HL-60 (cell line): ENCODE measurements around the gene PTX4.

Source experiments
- DNase-seq, 2 experiments: peaks; one replicate each; pipeline ENCODE4 v3.0.0-alpha.2; 2010 to 2020; ENCODE audit warnings: low read depth in 1 of 2, low spot score in 1 of 2
- H3K27ac ChIP-seq: fragments of 250-450 bp; sonication (Bioruptor Pico); replicated peaks from 2 replicates; pipeline ENCODE4 v1.5.1; 2020; ENCODE audit warnings: mild to moderate bottlenecking, moderate library complexity
- H3K27me3 ChIP-seq: fragments of 250-450 bp; sonication (Bioruptor Pico); 2 replicates; pipeline ENCODE4 v1.5.1; 2021; ENCODE audit warnings: mild to moderate bottlenecking, moderate library complexity; ENCODE audit not compliant: insufficient read depth, poor library complexity, severe bottlenecking
- H3K4me3 ChIP-seq: replicated peaks from 2 replicates; pipeline ENCODE4 v1.5.1; 2011; ENCODE audit warnings: mild to moderate bottlenecking, control low read depth, low read length; ENCODE audit not compliant: insufficient read depth
- GABPA ChIP-seq: IDR thresholded peaks from 2 replicates; pipeline ENCODE4 v1.6.1; 2012; ENCODE audit warnings: low read depth
- POLR2AphosphoS5 ChIP-seq: IDR thresholded peaks from 2 replicates; pipeline ENCODE4 v1.6.1; 2012; ENCODE audit warnings: low read depth
- SPI1 ChIP-seq: IDR thresholded peaks from 2 replicates; pipeline ENCODE4 v1.6.1; 2012; ENCODE audit warnings: low read depth, mild to moderate bottlenecking, borderline replicate concordance
- TF ChIP-seq, protein P1 (sequence below): IDR thresholded peaks from one replicate; pipeline ENCODE4 v1.5.1; 2011; ENCODE audit warnings: low read length, control low read depth, inconsistent platforms; ENCODE audit not compliant: insufficient read depth
- TF ChIP-seq, protein P2 (sequence below): IDR thresholded peaks from 2 replicates; pipeline ENCODE4 v1.6.1; 2012; ENCODE audit warnings: low read depth; ENCODE audit not compliant: insufficient replicate concordance

Gene PTX4

DNA sequence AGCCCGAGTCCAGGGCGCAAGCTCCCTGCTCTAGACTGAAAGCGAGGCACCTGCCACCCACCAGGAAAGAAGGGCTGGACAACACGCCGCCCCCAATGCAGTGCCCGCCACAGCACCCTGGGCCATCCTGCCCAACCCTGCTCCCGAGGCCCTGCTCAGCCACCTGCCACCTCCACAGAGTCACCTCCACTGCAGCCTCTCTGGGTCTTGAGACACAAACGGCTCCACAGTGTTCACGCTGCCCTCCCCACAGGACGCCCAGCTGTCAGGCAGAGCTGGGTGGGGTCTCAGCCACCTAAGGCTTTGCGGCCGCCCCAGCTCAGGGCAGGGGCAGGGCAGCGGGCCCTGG, 23.2 kb downstream of the PTX4 start:
- no peak for DNase-seq
- Histone ChIP-seq H3K27ac (no peak overlapping the region), H3K27me3 (no peaks in the 10 kb centered on the region), H3K4me3 (no peak overlapping the region)
- TF ChIP-seq GABPA = no peak
- no peak for TF ChIP-seq POLR2AphosphoS5
- TF ChIP-seq, protein P1, sequence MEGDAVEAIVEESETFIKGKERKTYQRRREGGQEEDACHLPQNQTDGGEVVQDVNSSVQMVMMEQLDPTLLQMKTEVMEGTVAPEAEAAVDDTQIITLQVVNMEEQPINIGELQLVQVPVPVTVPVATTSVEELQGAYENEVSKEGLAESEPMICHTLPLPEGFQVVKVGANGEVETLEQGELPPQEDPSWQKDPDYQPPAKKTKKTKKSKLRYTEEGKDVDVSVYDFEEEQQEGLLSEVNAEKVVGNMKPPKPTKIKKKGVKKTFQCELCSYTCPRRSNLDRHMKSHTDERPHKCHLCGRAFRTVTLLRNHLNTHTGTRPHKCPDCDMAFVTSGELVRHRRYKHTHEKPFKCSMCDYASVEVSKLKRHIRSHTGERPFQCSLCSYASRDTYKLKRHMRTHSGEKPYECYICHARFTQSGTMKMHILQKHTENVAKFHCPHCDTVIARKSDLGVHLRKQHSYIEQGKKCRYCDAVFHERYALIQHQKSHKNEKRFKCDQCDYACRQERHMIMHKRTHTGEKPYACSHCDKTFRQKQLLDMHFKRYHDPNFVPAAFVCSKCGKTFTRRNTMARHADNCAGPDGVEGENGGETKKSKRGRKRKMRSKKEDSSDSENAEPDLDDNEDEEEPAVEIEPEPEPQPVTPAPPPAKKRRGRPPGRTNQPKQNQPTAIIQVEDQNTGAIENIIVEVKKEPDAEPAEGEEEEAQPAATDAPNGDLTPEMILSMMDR = no peak
- no peak for TF ChIP-seq SPI1
- TF ChIP-seq, protein P2, sequence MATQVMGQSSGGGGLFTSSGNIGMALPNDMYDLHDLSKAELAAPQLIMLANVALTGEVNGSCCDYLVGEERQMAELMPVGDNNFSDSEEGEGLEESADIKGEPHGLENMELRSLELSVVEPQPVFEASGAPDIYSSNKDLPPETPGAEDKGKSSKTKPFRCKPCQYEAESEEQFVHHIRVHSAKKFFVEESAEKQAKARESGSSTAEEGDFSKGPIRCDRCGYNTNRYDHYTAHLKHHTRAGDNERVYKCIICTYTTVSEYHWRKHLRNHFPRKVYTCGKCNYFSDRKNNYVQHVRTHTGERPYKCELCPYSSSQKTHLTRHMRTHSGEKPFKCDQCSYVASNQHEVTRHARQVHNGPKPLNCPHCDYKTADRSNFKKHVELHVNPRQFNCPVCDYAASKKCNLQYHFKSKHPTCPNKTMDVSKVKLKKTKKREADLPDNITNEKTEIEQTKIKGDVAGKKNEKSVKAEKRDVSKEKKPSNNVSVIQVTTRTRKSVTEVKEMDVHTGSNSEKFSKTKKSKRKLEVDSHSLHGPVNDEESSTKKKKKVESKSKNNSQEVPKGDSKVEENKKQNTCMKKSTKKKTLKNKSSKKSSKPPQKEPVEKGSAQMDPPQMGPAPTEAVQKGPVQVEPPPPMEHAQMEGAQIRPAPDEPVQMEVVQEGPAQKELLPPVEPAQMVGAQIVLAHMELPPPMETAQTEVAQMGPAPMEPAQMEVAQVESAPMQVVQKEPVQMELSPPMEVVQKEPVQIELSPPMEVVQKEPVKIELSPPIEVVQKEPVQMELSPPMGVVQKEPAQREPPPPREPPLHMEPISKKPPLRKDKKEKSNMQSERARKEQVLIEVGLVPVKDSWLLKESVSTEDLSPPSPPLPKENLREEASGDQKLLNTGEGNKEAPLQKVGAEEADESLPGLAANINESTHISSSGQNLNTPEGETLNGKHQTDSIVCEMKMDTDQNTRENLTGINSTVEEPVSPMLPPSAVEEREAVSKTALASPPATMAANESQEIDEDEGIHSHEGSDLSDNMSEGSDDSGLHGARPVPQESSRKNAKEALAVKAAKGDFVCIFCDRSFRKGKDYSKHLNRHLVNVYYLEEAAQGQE = no peak

DNA sequence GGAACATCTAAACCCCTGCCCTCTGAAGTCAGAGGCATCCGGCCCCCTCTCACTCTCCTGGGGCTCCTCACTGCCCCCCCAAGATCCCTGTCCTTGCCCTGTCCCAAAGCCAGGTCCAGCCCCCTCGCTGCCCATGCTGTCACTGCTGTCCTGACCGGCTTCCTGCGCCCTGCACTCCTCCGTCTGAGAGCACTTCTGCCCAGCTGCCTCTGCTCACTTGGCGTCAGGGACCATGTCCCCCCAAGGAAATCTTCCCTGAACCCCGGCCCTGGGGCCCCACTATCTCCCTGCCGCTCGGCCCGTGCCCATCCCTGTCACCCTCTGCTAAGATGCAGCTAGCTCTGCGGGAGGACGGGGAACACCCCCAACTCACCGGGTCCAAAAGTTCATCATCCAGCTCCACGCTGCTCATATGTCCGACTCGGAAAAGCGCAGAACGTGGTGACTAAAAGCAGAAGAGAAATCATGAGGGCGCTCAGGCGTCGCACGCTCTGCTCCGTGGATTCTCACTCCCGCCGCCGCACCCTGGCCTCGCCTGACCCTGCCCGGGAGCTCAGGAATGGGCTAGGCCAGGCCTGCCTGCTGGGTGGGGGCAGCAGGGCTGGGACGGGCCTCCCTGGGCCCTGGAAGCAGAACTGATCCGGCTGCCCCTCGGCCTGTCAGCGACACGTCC, 23.7 kb downstream of the PTX4 start:
- DNase-seq = no peak
- no peak for TF ChIP-seq POLR2AphosphoS5
- TF ChIP-seq, protein P2 = no peak
- TF ChIP-seq SPI1 = no peak
- TF ChIP-seq, protein P1 = no peak
- TF ChIP-seq GABPA = no peak
- no peak overlapping the region for H3K4me3 ChIP-seq
- no peaks in the 10 kb centered on the region for H3K27me3 ChIP-seq
- H3K27ac ChIP-seq = no peak overlapping the region

DNA sequence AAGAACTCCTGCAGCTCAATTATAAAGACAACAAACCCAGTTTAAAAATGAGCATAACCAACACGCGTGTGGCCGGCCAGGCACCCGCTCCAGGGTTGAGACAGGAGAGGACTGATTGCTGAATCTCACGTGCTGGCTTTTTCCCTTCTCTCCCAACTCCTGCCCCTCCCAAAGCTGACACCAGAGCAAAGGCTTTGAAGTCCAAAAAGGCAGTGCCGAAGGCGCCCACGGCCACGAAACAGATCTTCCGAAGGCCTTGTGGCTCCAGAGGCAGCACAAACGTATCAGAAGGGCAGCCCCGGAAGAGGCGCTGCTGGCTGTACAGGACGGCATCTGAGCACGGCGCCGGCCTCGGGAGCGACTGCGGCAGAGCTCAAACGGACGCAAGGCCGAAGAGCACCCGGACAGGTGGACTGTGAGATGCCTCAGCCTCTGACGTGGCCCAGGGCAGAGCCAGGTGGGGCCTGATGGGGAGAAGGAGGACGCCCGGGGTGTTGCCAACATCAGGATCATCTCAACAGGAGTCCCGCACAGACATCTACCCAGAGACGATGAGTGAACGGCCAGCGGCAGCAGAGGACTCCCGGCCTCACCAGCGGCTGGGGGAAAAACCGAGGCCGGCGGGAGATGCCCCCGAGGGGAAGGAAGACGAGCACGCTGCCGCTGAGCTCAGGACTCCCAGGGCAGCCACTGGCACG, 24.4 kb downstream of the PTX4 start:
- Histone ChIP-seq H3K4me3 (no peak overlapping the region), H3K27ac (no peak overlapping the region), H3K27me3 (no peaks in the 10 kb centered on the region)
- DNase-seq = no peak
- TF ChIP-seq GABPA = no peak
- TF ChIP-seq, protein P1 = no peak
- TF ChIP-seq SPI1 = no peak
- no peak for TF ChIP-seq POLR2AphosphoS5
- TF ChIP-seq, protein P2 = no peak
